ENCODE measurements around the gene CMTM6. TPM values are rescaled to one million over a fixed set of nuclear protein-coding genes. Genes with fewer than 3 reads are reported as not detected.

CMTM6 gene
- total RNA-seq, 1 donor from 2014 or later = 53.6 TPM

GRCh38 chr3:32502946-32503286, 264 bp upstream of the CMTM6 start:
- TF ChIP-seq EZH2 (IDR thresholded peaks at IDR 0.05; ENCODE audit: insufficient read depth, low read length) (no peak), CTCF (IDR thresholded peaks at IDR 0.05; ENCODE audit: insufficient read depth, low read depth, low read length) (no peak)
- Histone ChIP-seq H4K20me1 (ENCODE audit: insufficient read depth, low read length) (peaks cover 31% of the 10 kb centered on the region), H2AFZ (ENCODE audit: low read depth, low read length) (peak overlapping the region; percentile 85), H3K36me3 (ENCODE audit: insufficient read depth, low read length) (no peaks in the 10 kb centered on the region), H3K4me2 (ENCODE audit: low read length) (peak overlapping the region; percentile 94), H3K27me3 (ENCODE audit: insufficient read depth, low read length) (no peaks in the 10 kb centered on the region), H3K79me2 (ENCODE audit: insufficient read depth, low read length) (peaks cover 38% of the 10 kb centered on the region), H3K27ac (ENCODE audit: low read depth, low read length) (no peak overlapping the region), H3K9ac (ENCODE audit: low read length) (peak overlapping the region; percentile 90), H3K4me3 (ENCODE audit: insufficient read depth, low read depth, low read length) (peak overlapping the region; percentile 98), H3K9me3 (ENCODE audit: insufficient read depth, low read depth, low read length) (no peaks in the 10 kb centered on the region), H3K4me1 (ENCODE audit: insufficient read depth, low read length) (peaks cover 6% of the 10 kb centered on the region)
- Mint-ChIP-seq H3K9me3 (ENCODE audit: unreplicated experiment) (no peaks in the 10 kb centered on the region), H3K27me3 (ENCODE audit: low read depth, unreplicated experiment) (no peaks in the 10 kb centered on the region), H3K36me3 (ENCODE audit: low read depth, unreplicated experiment) (no peaks in the 10 kb centered on the region), H3K4me3 (ENCODE audit: unreplicated experiment) (peak overlapping the region; percentile 86), H3K27ac (ENCODE audit: unreplicated experiment) (peak overlapping the region; percentile 85), H3K4me1 (ENCODE audit: low read depth, unreplicated experiment) (peaks cover 6% of the 10 kb centered on the region)
- FAIRE-seq (no peak), DNase-seq (ENCODE audit: low read depth) (no peak)

GRCh38 chr3:32501783-32502117, 902 bp downstream of the CMTM6 start:
- Histone ChIP-seq H3K9ac (ENCODE audit: low read length) (peak overlapping the region; percentile 90), H3K4me2 (ENCODE audit: low read length) (peak overlapping the region; percentile 94), H3K79me2 (ENCODE audit: insufficient read depth, low read length) (peaks cover 42% of the 10 kb centered on the region), H4K20me1 (ENCODE audit: insufficient read depth, low read length) (peaks cover 34% of the 10 kb centered on the region), H3K4me3 (ENCODE audit: insufficient read depth, low read depth, low read length) (peak overlapping the region; percentile 98), H3K27me3 (ENCODE audit: insufficient read depth, low read length) (no peaks in the 10 kb centered on the region), H3K4me1 (ENCODE audit: insufficient read depth, low read length) (peaks cover 6% of the 10 kb centered on the region), H3K36me3 (ENCODE audit: insufficient read depth, low read length) (peaks cover 1% of the 10 kb centered on the region), H3K27ac (ENCODE audit: low read depth, low read length) (peak overlapping the region; percentile 89), H2AFZ (ENCODE audit: low read depth, low read length) (peak overlapping the region; percentile 82), H3K9me3 (ENCODE audit: insufficient read depth, low read depth, low read length) (no peaks in the 10 kb centered on the region)
- DNase-seq (ENCODE audit: low read depth) = no peak
- Mint-ChIP-seq H3K4me3 (ENCODE audit: unreplicated experiment) (peak overlapping the region; percentile 99), H3K9me3 (ENCODE audit: unreplicated experiment) (no peaks in the 10 kb centered on the region), H3K27ac (ENCODE audit: unreplicated experiment) (peak overlapping the region; percentile 90), H3K27me3 (ENCODE audit: low read depth, unreplicated experiment) (no peaks in the 10 kb centered on the region), H3K36me3 (ENCODE audit: low read depth, unreplicated experiment) (peaks cover 1% of the 10 kb centered on the region), H3K4me1 (ENCODE audit: low read depth, unreplicated experiment) (peaks cover 7% of the 10 kb centered on the region)
- TF ChIP-seq EZH2 (IDR thresholded peaks at IDR 0.05; ENCODE audit: insufficient read depth, low read length) (no peak), CTCF (IDR thresholded peaks at IDR 0.05; ENCODE audit: insufficient read depth, low read depth, low read length) (no peak)
- FAIRE-seq = no peak

GRCh38 chr3:32500880-32501782, 1.5 kb downstream of the CMTM6 start:
- Histone ChIP-seq H3K4me2 (ENCODE audit: low read length) (peak overlapping the region; percentile 94), H3K79me2 (ENCODE audit: insufficient read depth, low read length) (peaks cover 48% of the 10 kb centered on the region), H3K9ac (ENCODE audit: low read length) (peak overlapping the region; percentile 90), H2AFZ (ENCODE audit: low read depth, low read length) (no peak overlapping the region), H3K4me3 (ENCODE audit: insufficient read depth, low read depth, low read length) (peak overlapping the region; percentile 98), H3K27me3 (ENCODE audit: insufficient read depth, low read length) (no peaks in the 10 kb centered on the region), H3K27ac (ENCODE audit: low read depth, low read length) (no peak overlapping the region), H3K4me1 (ENCODE audit: insufficient read depth, low read length) (peaks cover 6% of the 10 kb centered on the region), H4K20me1 (ENCODE audit: insufficient read depth, low read length) (peaks cover 34% of the 10 kb centered on the region), H3K9me3 (ENCODE audit: insufficient read depth, low read depth, low read length) (no peaks in the 10 kb centered on the region), H3K36me3 (ENCODE audit: insufficient read depth, low read length) (peaks cover 5% of the 10 kb centered on the region)
- TF ChIP-seq CTCF (IDR thresholded peaks at IDR 0.05; ENCODE audit: insufficient read depth, low read depth, low read length) = no peak
- TF ChIP-seq EZH2 (IDR thresholded peaks at IDR 0.05; ENCODE audit: insufficient read depth, low read length) = no peak
- Mint-ChIP-seq H3K9me3 (ENCODE audit: unreplicated experiment) (no peaks in the 10 kb centered on the region), H3K27me3 (ENCODE audit: low read depth, unreplicated experiment) (no peaks in the 10 kb centered on the region), H3K4me3 (ENCODE audit: unreplicated experiment) (peak overlapping the region; percentile 99), H3K27ac (ENCODE audit: unreplicated experiment) (no peak overlapping the region), H3K36me3 (ENCODE audit: low read depth, unreplicated experiment) (peaks cover 4% of the 10 kb centered on the region), H3K4me1 (ENCODE audit: low read depth, unreplicated experiment) (peaks cover 10% of the 10 kb centered on the region)
- DNase-seq (ENCODE audit: low read depth) = no peak
- FAIRE-seq = no peak

Measured in astrocyte (in vitro differentiated cells and primary cell).